GM21717 (cell line): ENCODE results near the gene DBP.

Experiments used
- ATAC-seq: cut with Tn5 transposase; IDR thresholded peaks from one replicate; pipeline ENCODE4 v1.9.1; 2021; ENCODE audit warnings: mild to moderate bottlenecking, moderate library complexity; ENCODE audit not compliant: unreplicated experiment

Gene DBP

DNA sequence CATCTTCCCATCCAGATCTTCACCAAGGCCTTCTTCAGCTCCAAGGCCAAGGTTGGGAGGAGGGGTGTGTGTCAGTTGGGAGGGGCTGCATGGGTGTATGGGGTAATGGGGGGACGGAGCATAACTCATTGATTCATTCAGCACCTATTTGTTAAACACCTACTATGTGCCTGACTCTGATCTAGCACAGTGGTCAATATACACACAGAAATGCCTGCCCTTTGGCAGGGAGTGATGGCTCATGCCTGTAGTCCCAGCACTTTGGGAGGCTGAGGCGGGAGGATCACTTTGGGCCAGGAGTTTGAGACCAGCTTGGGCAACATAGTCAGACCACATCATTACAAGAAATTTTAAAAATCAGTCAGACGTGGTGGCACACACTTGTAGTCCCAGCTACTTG, 49.8 kb downstream of the DBP start:
- ATAC-seq: no peak

DNA sequence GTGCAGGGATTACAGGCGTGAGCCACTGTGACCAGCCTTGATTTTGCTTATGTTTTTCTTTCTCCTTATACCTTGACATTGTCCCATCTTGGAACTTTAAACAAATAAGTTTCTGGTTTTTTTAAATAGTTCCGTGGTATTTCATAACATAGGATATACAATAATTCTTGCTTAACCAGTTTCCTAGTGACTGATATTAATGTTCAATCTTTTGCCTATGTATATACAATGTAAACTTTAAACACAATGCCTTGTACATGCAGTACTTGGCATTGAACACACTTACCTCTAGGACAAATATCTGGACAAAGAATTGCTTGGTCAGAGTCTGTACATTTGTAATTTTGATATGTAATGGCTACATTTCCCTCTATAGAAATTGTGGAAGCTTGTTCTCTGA, 55.0 kb downstream of the DBP start:
- no peak for ATAC-seq
